CD4-positive, CD25-positive, alpha-beta regulatory T cell (primary cell): Measurements from ENCODE around the gene TRIM24. TPM values are rescaled to one million over a fixed set of nuclear protein-coding genes. Genes with fewer than 3 reads are reported as not detected.

ENCODE experiments used
- ATAC-seq, 2 donors: fragments of 150-1000 bp; cut with Tn5 transposase; one replicate each; pipeline ENCODE4 v1.10.0; 2021; ENCODE audit warnings: low read depth in 2 of 2, moderate number of reproducible peaks in 2 of 2, moderate library complexity in 1 of 2
- DNase-seq, 3 donors: peaks; one replicate each; pipeline versions ENCODE4 v3.0.0 to v3.0.0-alpha.2; 2012 to 2022; ENCODE audit warnings: mixed read lengths in 1 of 3
- H3K27ac ChIP-seq: one replicate; pipeline ENCODE4 v1.7.0; 2013; ENCODE audit warnings: mild to moderate bottlenecking, low read length; ENCODE audit not compliant: insufficient read depth, poor library complexity, severe bottlenecking
- H3K27me3 ChIP-seq: one replicate; pipeline ENCODE4 v1.7.0; 2013; ENCODE audit warnings: low read length; ENCODE audit not compliant: control insufficient read depth, insufficient read depth
- H3K36me3 ChIP-seq: one replicate; pipeline ENCODE4 v1.7.0; 2013; ENCODE audit warnings: mild to moderate bottlenecking, low read length, moderate library complexity; ENCODE audit not compliant: control insufficient read depth, insufficient read depth
- H3K4me1 ChIP-seq: 2 replicates; pipeline ENCODE4 v1.7.0; 2013; ENCODE audit warnings: mild to moderate bottlenecking, low read length; ENCODE audit not compliant: insufficient read depth, control insufficient read depth, poor library complexity, severe bottlenecking
- H3K4me3 ChIP-seq: one replicate; pipeline ENCODE4 v1.7.0; 2013; ENCODE audit warnings: low read depth, mild to moderate bottlenecking, low read length, moderate library complexity
- H3K9me3 ChIP-seq, 2 experiments: 1 replicate in 1 of 2; 2 replicates in 1 of 2; pipeline ENCODE4 v1.7.0; 2013; ENCODE audit warnings: low read length in 2 of 2, mild to moderate bottlenecking in 1 of 2, moderate library complexity in 1 of 2; ENCODE audit not compliant: control insufficient read depth in 2 of 2
- H3K27ac Mint-ChIP-seq, 3 donors: one replicate each; pipeline ENCODE4 v1.8.0; 2020 to 2022; ENCODE audit warnings: mild to moderate bottlenecking in 3 of 3, mixed read lengths in 3 of 3, moderate library complexity in 2 of 3
- H3K27me3 Mint-ChIP-seq: one replicate; pipeline ENCODE4 v1.8.0; 2022; ENCODE audit warnings: mild to moderate bottlenecking, mixed read lengths
- H3K36me3 Mint-ChIP-seq: one replicate; pipeline ENCODE4 v1.8.0; 2020; ENCODE audit warnings: mixed read lengths
- H3K4me1 Mint-ChIP-seq, 4 donors: one replicate each; pipeline ENCODE4 v1.8.0; 2020 to 2022; ENCODE audit warnings: mixed read lengths in 4 of 4, mild to moderate bottlenecking in 1 of 4
- H3K4me3 Mint-ChIP-seq, 4 donors: one replicate each; pipeline ENCODE4 v1.8.0; 2020 to 2022; ENCODE audit warnings: mild to moderate bottlenecking in 4 of 4, mixed read lengths in 4 of 4, moderate library complexity in 3 of 4
- H3K9me3 Mint-ChIP-seq, 7 donors: one replicate each; pipeline ENCODE4 v1.8.0; 2020 to 2022; ENCODE audit warnings: mixed read lengths in 7 of 7, mild to moderate bottlenecking in 3 of 7, moderate library complexity in 2 of 7
- polyA plus RNA-seq, 4 donors: library from polyadenylated mRNA; unstranded; fragments of 300-500 nt; fragmentation: Illumina TruSeq; gene quantifications; one replicate each; pipeline ENCODE4 v1.2.3, GENCODE V29; 2021
- total RNA-seq: library from RNA; stranded (reverse); gene quantifications from one replicate; pipeline ENCODE4 v1.2.3, GENCODE V29; 2022

TRIM24 gene
- total and polyA plus RNA-seq, 5 donors from 2014 or later, result 5.6 to 20.5 (median 7.8) TPM

DNA sequence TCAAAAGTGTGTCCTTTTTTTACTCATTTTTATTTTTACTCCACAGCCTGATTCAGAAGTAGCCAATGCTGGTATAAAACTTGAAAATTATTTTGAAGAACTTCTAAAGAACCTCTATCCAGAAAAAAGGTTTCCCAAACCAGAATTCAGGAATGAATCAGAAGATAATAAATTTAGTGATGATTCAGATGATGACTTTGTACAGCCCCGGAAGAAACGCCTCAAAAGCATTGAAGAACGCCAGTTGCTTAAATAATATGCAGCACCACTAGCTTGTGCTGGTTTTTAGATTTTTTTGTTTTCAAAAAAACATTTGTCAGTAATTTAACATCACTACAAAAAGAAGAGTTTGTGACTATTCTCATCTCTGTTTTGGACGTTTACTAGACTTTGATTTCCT is 124.6 kb downstream of the TRIM24 start:
- Histone ChIP-seq H3K4me1 (no peaks in the 10 kb centered on the region), H3K27me3 (no peaks in the 10 kb centered on the region), H3K36me3 (peaks cover 44% of the 10 kb centered on the region), H3K27ac (no peak overlapping the region), H3K4me3 (no peak overlapping the region), H3K9me3 (no peaks in the 10 kb centered on the region)
- Mint-ChIP-seq H3K4me3 (no peak overlapping the region), H3K27ac (no peak overlapping the region), H3K9me3 (peaks cover 0 to 1% (median 0%) of the 10 kb centered on the region in 7 donors), H3K36me3 (peaks cover 65% of the 10 kb centered on the region), H3K27me3 (no peaks in the 10 kb centered on the region), H3K4me1 (peaks cover 0 to 5% (median under 1%) of the 10 kb centered on the region in 4 donors)
- DNase-seq (no peak), ATAC-seq (no peak)

DNA sequence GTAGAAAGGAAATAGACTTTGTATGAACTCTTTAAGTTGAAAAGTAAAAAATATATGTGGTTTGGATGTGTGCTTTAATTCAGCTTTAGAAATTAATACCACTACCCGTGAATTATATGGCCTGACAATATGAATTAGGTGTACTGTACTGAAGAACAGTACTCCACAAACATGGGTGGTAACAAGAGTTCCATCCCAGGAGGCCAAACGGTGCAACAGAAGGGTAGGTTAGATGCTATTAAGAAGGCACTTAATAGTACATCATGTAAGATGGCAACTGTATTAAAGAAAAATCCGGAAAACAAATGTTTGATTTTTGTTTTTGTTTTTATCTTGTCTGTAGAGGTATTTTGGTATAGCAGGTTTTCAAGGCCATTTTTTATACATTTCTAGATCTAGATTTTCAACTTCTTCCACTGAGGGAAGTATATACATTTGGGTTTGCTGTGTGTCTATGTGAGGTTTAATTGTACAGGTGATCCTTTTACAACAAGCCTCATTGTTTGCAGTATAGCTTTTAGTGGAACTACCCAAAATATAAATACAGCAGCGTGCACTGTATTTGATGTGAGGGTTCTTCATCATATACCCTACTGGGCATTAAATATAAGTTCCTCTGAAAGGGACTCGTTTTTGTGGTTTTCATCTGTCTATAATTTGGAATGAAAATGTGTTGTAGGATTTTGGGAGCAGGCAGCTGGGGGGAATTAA is 125.4 kb downstream of the TRIM24 start:
- ATAC-seq (no peak), DNase-seq (no peak)
- no peaks in the 10 kb centered on the region for H3K4me1 ChIP-seq
- H3K4me3 ChIP-seq, result no peak overlapping the region
- no peak overlapping the region for H3K27ac ChIP-seq
- Mint-ChIP-seq H3K27me3 (no peaks in the 10 kb centered on the region), H3K9me3 (peaks cover 0 to 1% (median 0%) of the 10 kb centered on the region in 7 donors), H3K4me3 (no peak overlapping the region), H3K27ac (no peak overlapping the region), H3K4me1 (peaks cover 0 to 5% (median under 1%) of the 10 kb centered on the region in 4 donors), H3K36me3 (peaks cover 57% of the 10 kb centered on the region)
- peaks cover 37% of the 10 kb centered on the region for H3K36me3 ChIP-seq
- H3K27me3 ChIP-seq, result no peaks in the 10 kb centered on the region
- no peaks in the 10 kb centered on the region for H3K9me3 ChIP-seq

DNA sequence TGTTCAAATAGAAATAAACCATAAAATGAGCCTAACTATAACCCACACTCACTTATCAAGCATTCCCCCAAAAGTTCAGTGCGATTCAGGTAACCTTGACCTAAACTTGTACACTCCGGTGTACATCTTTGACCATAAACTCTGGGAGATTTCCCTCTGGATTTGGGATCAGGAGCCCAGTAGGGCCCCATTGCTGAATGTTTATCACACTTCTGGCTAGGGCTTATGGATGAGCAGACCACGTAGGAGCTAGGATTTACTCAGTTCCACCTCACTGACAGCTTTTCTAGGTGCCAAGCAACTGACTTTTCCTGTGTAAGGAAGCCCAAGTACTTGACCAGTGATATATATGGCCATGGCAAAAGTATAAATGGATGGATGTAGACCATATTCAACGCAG is 127.4 kb downstream of the TRIM24 start:
- DNase-seq, result no peak
- Histone ChIP-seq H3K4me1 (no peaks in the 10 kb centered on the region), H3K36me3 (peaks cover 25% of the 10 kb centered on the region), H3K9me3 (no peaks in the 10 kb centered on the region), H3K4me3 (no peak overlapping the region), H3K27me3 (no peaks in the 10 kb centered on the region), H3K27ac (no peak overlapping the region)
- Mint-ChIP-seq H3K27me3 (no peaks in the 10 kb centered on the region), H3K36me3 (peaks cover 45% of the 10 kb centered on the region), H3K4me3 (peak overlapping the region in 1 of 4 donors; percentile 32), H3K4me1 (peaks cover 0 to 5% (median under 1%) of the 10 kb centered on the region in 4 donors), H3K27ac (no peak overlapping the region), H3K9me3 (peaks cover 0 to 1% (median 0%) of the 10 kb centered on the region in 7 donors)
- no peak for ATAC-seq

DNA sequence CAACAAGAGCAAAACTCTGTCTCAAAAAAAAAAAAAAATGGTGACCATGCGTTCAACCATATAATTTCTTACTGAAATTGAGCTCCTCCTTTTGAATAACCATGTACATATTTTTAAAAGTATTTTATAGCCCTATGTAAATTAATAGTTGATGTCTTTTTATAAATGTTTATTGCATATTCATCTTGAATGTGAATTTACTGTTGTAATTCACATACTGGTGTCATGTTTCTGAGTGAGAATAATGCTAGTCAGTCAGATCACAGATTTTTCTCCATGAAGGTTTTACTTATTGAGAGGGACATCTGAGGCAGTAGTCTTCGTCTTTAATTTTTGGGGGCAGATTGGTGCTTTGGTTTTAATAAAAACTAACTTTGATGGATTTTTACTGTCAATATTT is 128.9 kb downstream of the TRIM24 start:
- no peak overlapping the region for H3K27ac ChIP-seq
- H3K27ac Mint-ChIP-seq, result no peak overlapping the region
- peaks cover 0 to 1% (median 0%) of the 10 kb centered on the region in 7 donors for H3K9me3 Mint-ChIP-seq
- H3K4me3 ChIP-seq, result no peak overlapping the region
- H3K36me3 Mint-ChIP-seq, result peaks cover 32% of the 10 kb centered on the region
- no peaks in the 10 kb centered on the region for H3K4me1 ChIP-seq
- DNase-seq (no peak), ATAC-seq (no peak)
- H3K4me1 Mint-ChIP-seq, result peaks cover 0 to 5% (median 0%) of the 10 kb centered on the region in 4 donors
- peaks cover 20% of the 10 kb centered on the region for H3K36me3 ChIP-seq
- no peaks in the 10 kb centered on the region for H3K27me3 Mint-ChIP-seq
- no peaks in the 10 kb centered on the region for H3K27me3 ChIP-seq
- H3K9me3 ChIP-seq, result no peaks in the 10 kb centered on the region
- no peak overlapping the region for H3K4me3 Mint-ChIP-seq

DNA sequence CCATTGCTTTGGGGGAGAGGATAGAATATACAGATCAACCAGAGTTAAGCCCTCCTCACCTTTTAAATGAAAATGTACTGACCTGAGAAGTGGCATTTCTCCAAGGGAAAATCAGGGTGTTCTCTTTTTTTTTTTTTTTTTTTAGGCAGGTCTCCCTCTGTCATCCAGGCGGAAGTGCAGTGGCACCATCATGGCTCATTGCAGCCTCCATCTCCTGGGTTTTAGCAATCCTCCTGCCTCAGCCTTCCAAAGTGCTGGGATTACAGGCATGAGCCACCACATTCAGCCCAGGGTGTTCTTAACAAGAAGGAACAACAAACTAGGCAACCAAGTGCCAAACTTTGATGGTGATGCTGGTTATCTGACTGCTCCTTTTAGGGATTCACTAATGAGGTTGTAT is 130.1 kb downstream of the TRIM24 start:
- H3K36me3 ChIP-seq, result peaks cover 15% of the 10 kb centered on the region
- no peaks in the 10 kb centered on the region for H3K27me3 Mint-ChIP-seq
- H3K36me3 Mint-ChIP-seq, result peaks cover 22% of the 10 kb centered on the region
- ATAC-seq (no peak), DNase-seq (no peak)
- H3K4me3 Mint-ChIP-seq, result no peak overlapping the region
- H3K4me1 ChIP-seq, result no peaks in the 10 kb centered on the region
- H3K27me3 ChIP-seq, result no peaks in the 10 kb centered on the region
- no peak overlapping the region for H3K27ac Mint-ChIP-seq
- H3K4me3 ChIP-seq, result no peak overlapping the region
- peaks cover 0 to 1% (median 0%) of the 10 kb centered on the region in 7 donors for H3K9me3 Mint-ChIP-seq
- H3K4me1 Mint-ChIP-seq, result peaks cover 0 to 5% (median 0%) of the 10 kb centered on the region in 4 donors
- H3K9me3 ChIP-seq, result no peaks in the 10 kb centered on the region
- no peak overlapping the region for H3K27ac ChIP-seq

DNA sequence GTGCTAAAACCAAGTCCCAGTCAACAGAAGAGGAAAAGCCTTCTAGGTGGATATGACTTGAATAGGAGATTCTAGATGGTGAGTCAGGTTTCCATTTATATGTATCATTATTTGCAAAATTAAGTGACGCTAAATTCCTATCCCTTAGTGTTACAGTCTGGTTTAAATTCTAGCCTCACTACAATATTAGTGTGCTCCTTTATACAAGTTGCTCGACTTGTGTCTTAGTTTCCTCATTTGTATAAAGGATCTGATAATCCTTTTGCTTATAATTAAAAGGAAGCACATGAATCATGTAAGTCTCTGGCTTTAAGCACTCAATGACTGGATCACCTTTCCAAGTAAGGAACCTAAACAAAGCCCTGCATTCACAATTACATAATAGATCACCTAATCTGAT is 135.4 kb downstream of the TRIM24 start:
- no peak for DNase-seq
- Mint-ChIP-seq H3K27ac (no peak overlapping the region), H3K4me3 (no peak overlapping the region), H3K4me1 (no peaks in the 10 kb centered on the region), H3K9me3 (no peaks in the 10 kb centered on the region), H3K27me3 (no peaks in the 10 kb centered on the region), H3K36me3 (no peaks in the 10 kb centered on the region)
- no peaks in the 10 kb centered on the region for H3K36me3 ChIP-seq
- ATAC-seq, result no peak
- no peak overlapping the region for H3K4me3 ChIP-seq
- no peaks in the 10 kb centered on the region for H3K4me1 ChIP-seq
- H3K27ac ChIP-seq, result no peak overlapping the region
- no peaks in the 10 kb centered on the region for H3K9me3 ChIP-seq
- no peaks in the 10 kb centered on the region for H3K27me3 ChIP-seq

DNA sequence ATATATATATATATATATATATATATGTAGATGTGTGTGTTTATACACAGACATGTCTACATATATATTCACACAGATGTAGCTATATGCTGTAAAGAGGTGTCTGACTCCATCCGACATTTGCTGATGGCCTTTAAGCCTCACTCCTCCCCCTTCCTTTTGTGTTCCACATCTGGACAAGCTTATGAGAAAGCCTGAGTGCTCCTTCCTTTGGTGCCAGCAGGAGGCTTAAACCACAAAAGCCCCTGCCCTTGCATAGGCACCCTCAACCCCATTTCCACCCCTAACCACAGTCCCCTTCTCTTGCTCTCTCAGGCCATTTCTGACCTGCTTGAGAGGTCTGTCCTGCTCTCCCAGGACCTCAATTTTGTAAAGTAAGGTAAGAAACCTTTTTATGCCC is 142.4 kb downstream of the TRIM24 start:
- H3K4me1 Mint-ChIP-seq, result peaks cover 0 to 6% (median 2%) of the 10 kb centered on the region in 4 donors

More for the DNA sequence above, 142.4 kb downstream of the TRIM24 start:
- no peaks in the 10 kb centered on the region for H3K9me3 Mint-ChIP-seq
- H3K27ac ChIP-seq, result no peak overlapping the region
- no peaks in the 10 kb centered on the region for H3K36me3 Mint-ChIP-seq
- H3K27me3 ChIP-seq, result peaks cover 2% of the 10 kb centered on the region
- H3K4me1 ChIP-seq, result no peaks in the 10 kb centered on the region
- DNase-seq (no peak), ATAC-seq (no peak)
- no peaks in the 10 kb centered on the region for H3K36me3 ChIP-seq
- H3K9me3 ChIP-seq, result no peaks in the 10 kb centered on the region
- no peak overlapping the region for H3K4me3 ChIP-seq
- peaks cover 8% of the 10 kb centered on the region for H3K27me3 Mint-ChIP-seq
- no peak overlapping the region for H3K27ac Mint-ChIP-seq
- no peak overlapping the region for H3K4me3 Mint-ChIP-seq
